ENCODE measurements around the gene XRCC3.

- TF ChIP-seq CTCF (IDR thresholded peaks at IDR 0.05 in 2 of 3, conservative IDR thresholded peaks at IDR 0.05 in 1 of 3; ENCODE audit: control insufficient read depth in 2 of 3, extremely low read depth in 1 of 3, insufficient read depth in 1 of 3, low read depth in 3 of 3, low read length in 3 of 3) (no peak), SP1 (IDR thresholded peaks at IDR 0.05; ENCODE audit: low read depth, low read length) (no peak), POLR2AphosphoS2 (IDR thresholded peaks at IDR 0.05; ENCODE audit: low read depth, low read length) (no peak)
Measured at GRCh38 chr14:103671911-103672310, 43.3 kb downstream of the XRCC3 start.
